Gastrocnemius medialis (tissue), 4 donors: ENCODE measurements around the gene GALNTL6.

Experiments used
- CTCF ChIP-seq, 5 experiments: fragments of 450-650 bp in 3 of 5; fragments of 200-600 bp in 2 of 5; sonication (generic) in 2 of 5; IDR thresholded peaks in 4 of 5; conservative IDR thresholded peaks in 1 of 5; 1 replicate in 4 of 5; 2 replicates in 1 of 5; pipeline ENCODE4 v1.5.1; 2016 to 2019; ENCODE audit warnings: antibody characterized with exemption in 5 of 5, mild to moderate bottlenecking in 3 of 5, moderate library complexity in 3 of 5
- POLR2A ChIP-seq, 2 donors: fragments of 450-650 bp; IDR thresholded peaks; one replicate each; pipeline ENCODE4 v1.6.1; 2017; ENCODE audit warnings: antibody characterized with exemption in 2 of 2, mild to moderate bottlenecking in 2 of 2, moderate library complexity in 2 of 2

- TF ChIP-seq CTCF (IDR thresholded peaks at IDR 0.05 in 4 of 5, conservative IDR thresholded peaks at IDR 0.05 in 1 of 5) (no peak), POLR2A (IDR thresholded peaks at IDR 0.05) (no peak)
These were observed 885.1 kb downstream of the GALNTL6 start for GRCh38 chr4:172698256-172698655.
